Ishikawa (cell line): ENCODE results near the gene SOS1.

Source experiments
- CEBPB ChIP-seq: IDR thresholded peaks from 2 replicates; pipeline ENCODE4 v1.6.1; 2012
- CREB1 ChIP-seq: IDR thresholded peaks from 2 replicates; pipeline ENCODE4 v1.6.1; 2012; ENCODE audit warnings: low read depth
- EGR1 ChIP-seq: IDR thresholded peaks from 2 replicates; pipeline ENCODE4 v1.6.1; 2012
- EP300 ChIP-seq: IDR thresholded peaks from 2 replicates; pipeline ENCODE4 v1.6.1; 2012; ENCODE audit warnings: borderline replicate concordance
- FOXM1 ChIP-seq: IDR thresholded peaks from 2 replicates; pipeline ENCODE4 v1.6.1; 2012; ENCODE audit warnings: low read depth, borderline replicate concordance
- NFIC ChIP-seq: IDR thresholded peaks from 2 replicates; pipeline ENCODE4 v1.6.1; 2012
- RAD21 ChIP-seq: IDR thresholded peaks from 2 replicates; pipeline ENCODE4 v1.6.1; 2012; ENCODE audit warnings: low read depth
- TAF1 ChIP-seq: IDR thresholded peaks from 2 replicates; pipeline ENCODE4 v1.6.1; 2012; ENCODE audit warnings: low read depth, mild to moderate bottlenecking
- TCF12 ChIP-seq: IDR thresholded peaks from 2 replicates; pipeline ENCODE4 v1.6.1; 2012; ENCODE audit warnings: low read depth
- TEAD4 ChIP-seq: IDR thresholded peaks from 2 replicates; pipeline ENCODE4 v1.6.1; 2012
- YY1 ChIP-seq: IDR thresholded peaks from 2 replicates; pipeline ENCODE4 v1.6.1; 2012; ENCODE audit warnings: low read depth
- ZBTB7A ChIP-seq: IDR thresholded peaks from 2 replicates; pipeline ENCODE4 v1.6.1; 2012; ENCODE audit warnings: low read depth
- TF ChIP-seq, protein P1 (sequence below): IDR thresholded peaks from 2 replicates; pipeline ENCODE4 v1.6.1; 2012
- TF ChIP-seq, protein P2 (sequence below): IDR thresholded peaks from 2 replicates; pipeline ENCODE4 v1.6.1; 2012; ENCODE audit warnings: low read depth, mild to moderate bottlenecking
- TF ChIP-seq, protein P3 (sequence below): IDR thresholded peaks from 2 replicates; pipeline ENCODE4 v1.6.1; 2012

SOS1 gene

DNA sequence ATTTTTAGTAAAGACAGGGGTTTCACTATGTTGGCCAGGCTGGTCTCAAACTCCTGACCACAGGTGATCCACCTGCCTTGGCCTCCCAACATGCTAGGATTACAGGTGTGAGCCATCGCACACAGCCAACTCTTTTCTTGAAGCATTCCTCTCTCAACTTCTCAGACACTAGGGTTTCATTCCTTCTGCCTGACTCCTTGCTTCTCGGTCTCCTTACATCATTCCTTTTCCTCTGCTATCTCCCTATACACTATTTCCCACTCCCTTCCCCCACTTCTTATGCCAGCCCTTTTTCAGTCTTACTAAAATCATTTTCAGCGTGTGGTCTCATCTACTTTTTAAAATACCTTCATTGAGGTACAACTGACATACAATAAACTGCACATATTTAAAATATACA, 6.1 kb downstream of the SOS1 start:
- TF ChIP-seq CREB1 (no peak), NFIC (no peak), EP300 (no peak), CEBPB (no peak), TAF1 (no peak), FOXM1 (no peak), YY1 (no peak)
- TF ChIP-seq, protein P1, sequence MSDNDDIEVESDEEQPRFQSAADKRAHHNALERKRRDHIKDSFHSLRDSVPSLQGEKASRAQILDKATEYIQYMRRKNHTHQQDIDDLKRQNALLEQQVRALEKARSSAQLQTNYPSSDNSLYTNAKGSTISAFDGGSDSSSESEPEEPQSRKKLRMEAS, result no peak
- TF ChIP-seq, protein P2, sequence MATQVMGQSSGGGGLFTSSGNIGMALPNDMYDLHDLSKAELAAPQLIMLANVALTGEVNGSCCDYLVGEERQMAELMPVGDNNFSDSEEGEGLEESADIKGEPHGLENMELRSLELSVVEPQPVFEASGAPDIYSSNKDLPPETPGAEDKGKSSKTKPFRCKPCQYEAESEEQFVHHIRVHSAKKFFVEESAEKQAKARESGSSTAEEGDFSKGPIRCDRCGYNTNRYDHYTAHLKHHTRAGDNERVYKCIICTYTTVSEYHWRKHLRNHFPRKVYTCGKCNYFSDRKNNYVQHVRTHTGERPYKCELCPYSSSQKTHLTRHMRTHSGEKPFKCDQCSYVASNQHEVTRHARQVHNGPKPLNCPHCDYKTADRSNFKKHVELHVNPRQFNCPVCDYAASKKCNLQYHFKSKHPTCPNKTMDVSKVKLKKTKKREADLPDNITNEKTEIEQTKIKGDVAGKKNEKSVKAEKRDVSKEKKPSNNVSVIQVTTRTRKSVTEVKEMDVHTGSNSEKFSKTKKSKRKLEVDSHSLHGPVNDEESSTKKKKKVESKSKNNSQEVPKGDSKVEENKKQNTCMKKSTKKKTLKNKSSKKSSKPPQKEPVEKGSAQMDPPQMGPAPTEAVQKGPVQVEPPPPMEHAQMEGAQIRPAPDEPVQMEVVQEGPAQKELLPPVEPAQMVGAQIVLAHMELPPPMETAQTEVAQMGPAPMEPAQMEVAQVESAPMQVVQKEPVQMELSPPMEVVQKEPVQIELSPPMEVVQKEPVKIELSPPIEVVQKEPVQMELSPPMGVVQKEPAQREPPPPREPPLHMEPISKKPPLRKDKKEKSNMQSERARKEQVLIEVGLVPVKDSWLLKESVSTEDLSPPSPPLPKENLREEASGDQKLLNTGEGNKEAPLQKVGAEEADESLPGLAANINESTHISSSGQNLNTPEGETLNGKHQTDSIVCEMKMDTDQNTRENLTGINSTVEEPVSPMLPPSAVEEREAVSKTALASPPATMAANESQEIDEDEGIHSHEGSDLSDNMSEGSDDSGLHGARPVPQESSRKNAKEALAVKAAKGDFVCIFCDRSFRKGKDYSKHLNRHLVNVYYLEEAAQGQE, result no peak

DNA sequence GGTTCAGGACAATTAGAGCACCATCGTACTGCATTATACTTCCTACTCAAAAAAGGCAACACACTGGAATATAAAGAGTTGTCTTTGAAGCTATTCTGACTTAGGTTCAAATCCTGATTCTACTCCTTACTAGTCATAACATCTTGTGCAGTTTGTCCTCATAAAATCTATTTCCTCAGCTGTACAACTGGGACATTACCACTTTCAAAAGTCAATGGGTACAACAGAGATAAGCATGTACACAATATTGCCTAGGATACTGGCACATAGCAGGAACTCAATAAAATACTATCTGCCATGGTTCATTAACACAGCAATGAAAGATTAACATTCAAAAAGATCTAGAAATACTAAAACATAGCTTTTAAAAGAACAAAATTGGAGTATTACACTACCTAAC, 11.3 kb downstream of the SOS1 start:
- TF ChIP-seq, protein P3, sequence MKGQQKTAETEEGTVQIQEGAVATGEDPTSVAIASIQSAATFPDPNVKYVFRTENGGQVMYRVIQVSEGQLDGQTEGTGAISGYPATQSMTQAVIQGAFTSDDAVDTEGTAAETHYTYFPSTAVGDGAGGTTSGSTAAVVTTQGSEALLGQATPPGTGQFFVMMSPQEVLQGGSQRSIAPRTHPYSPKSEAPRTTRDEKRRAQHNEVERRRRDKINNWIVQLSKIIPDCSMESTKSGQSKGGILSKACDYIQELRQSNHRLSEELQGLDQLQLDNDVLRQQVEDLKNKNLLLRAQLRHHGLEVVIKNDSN, result no peak
- TF ChIP-seq NFIC, result no peak
- TF ChIP-seq FOXM1, result no peak
- no peak for TF ChIP-seq YY1
- no peak for TF ChIP-seq TAF1
- TF ChIP-seq, protein P1, result no peak
- TF ChIP-seq ZBTB7A, result no peak
- no peak for TF ChIP-seq CEBPB
- TF ChIP-seq, protein P2, result no peak
- no peak for TF ChIP-seq TEAD4
- no peak for TF ChIP-seq EP300
- TF ChIP-seq RAD21, result no peak
- no peak for TF ChIP-seq EGR1
- no peak for TF ChIP-seq TCF12

DNA sequence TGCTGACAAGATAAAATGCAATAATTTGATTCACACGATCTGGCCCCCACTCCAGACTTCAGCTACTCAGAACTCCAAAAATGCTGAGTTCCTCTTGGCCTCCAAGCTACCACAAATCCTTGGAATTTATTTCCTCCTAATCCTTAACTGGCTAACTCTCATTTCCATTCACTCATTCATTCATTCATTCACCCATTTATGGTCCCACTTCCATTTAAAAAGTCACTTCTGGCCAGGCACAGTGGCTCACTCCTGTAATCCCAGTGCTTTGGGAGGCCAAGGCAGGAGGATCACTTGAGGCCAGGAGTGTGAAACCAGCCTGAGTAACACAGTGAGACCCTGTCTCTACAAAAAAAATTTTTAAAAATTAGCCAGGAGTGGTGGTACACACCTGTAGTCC, 12.5 kb downstream of the SOS1 start:
- TF ChIP-seq, protein P3, result no peak
- TF ChIP-seq YY1 (no peak), RAD21 (no peak), NFIC (no peak), CREB1 (no peak), FOXM1 (no peak), TAF1 (no peak), EP300 (no peak), EGR1 (no peak), ZBTB7A (no peak), TCF12 (no peak), TEAD4 (no peak), CEBPB (no peak)
- TF ChIP-seq, protein P2, result no peak
- TF ChIP-seq, protein P1, result no peak

DNA sequence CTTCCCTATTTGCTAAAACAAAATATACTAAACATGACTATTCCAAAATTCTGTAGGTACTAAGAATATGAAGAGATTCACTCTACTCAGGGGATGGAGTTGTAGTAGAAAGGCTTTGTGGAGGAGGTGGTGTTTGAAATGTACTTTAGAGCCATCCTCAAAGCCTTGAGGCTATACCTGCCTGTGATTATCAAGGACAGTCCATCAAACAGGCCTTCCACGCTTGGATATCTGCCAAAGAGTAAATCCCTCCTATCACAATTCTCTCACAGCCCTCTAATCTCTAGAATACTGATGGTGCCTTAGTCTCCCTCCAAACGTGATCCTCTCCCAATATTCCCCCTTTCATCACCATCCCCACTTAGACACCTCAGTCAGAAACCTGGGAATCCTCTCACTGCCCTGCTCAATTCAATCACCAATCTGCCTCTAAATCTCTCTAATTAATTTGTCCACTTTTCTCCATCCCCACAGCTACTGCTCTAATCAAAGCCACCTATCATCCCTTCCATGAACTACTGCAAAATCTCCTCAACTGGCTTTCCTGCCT, 13.1 kb downstream of the SOS1 start:
- TF ChIP-seq NFIC, result no peak
- no peak for TF ChIP-seq RAD21
- TF ChIP-seq TAF1, result no peak
- no peak for TF ChIP-seq CEBPB
- TF ChIP-seq EP300, result no peak
- TF ChIP-seq, protein P1, result no peak
- TF ChIP-seq TCF12, result no peak
